Tongue (tissue), 2 donors: Measurements from ENCODE around the gene WWTR1. TPM values are rescaled to one million over a fixed set of nuclear protein-coding genes. Genes with fewer than 3 reads are reported as not detected.

Experiments
- DNase-seq: peaks from one replicate; pipeline ENCODE4 v3.0.0-alpha.2; 2015
- total RNA-seq: library from RNA; depleted of rRNA; stranded (reverse); fragments of >200 nt; gene quantifications from one replicate; pipeline ENCODE4 v1.2.3, GENCODE V29; 2014

Gene WWTR1
- total RNA-seq, 1 donor from 2014 or later = 93.9 TPM

DNA sequence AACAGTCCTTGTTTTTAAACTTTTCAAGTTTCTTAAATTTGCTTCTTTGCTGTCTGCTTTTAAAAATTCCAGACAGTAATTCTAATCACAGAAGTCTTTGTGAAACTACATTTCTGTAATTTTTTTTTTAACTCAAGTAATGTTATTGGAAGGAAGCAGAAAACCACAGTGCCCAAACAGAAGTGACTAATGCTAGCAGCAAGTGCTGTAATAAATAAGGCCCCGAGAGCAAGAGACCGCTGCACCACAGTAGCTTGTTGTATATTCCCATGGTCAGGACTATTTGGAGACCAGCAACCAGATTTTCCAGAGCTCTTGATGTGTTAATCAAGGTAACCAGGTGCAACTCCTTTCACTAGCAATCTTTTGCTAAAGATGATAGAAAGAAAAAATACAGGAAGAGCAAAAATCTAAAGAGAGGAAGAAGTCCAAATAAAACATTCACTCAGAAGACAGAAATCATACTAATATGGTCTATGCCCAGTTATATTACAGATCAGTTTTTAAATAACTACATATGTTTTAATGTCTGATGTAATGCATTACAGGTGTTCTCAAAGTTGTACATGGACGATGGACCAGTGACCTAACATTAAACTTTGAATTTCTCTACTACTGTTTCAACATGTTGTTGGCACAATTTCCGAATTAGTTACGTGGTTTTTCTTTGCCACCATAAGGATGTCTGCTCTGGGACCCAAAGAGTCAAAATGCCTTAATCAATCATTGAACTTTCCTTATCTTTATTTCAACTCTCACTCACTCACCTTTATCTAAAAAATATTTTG, 36.4 kb downstream of the WWTR1 start:
- DNase-seq = peak; percentile 31

DNA sequence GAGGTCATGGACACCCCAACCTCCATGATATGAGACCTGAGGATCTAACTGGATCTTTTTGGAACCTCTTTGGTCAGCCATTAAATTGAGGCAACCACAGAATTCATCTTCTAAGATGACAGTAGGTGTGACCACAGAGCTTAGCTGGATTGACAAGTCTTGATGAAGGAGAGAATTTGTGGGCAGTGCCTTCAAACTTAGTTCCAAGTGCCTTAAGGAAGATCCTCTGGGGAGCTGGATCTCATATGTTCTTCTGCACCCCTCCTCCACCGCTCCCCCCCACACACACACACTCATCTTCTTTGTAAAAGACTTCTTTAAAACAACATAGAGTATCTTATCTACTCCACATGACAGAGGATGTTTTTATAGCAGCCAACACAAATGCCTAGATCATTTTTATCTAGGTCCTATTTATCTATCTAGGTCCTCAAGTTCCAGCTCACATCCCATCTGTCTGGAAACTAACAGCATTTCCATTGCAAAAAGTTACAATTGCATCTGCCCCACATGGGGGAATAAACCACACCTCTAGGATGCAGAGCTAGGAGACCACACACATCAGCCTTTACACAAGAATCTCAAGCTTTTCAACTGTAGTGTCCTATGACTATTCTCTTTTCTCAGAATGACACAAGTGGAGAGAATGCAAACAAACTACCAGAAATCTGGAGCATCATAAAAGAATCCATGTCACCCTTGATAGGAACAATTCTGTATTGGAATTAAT, 37.4 kb downstream of the WWTR1 start:
- DNase-seq = no peak

DNA sequence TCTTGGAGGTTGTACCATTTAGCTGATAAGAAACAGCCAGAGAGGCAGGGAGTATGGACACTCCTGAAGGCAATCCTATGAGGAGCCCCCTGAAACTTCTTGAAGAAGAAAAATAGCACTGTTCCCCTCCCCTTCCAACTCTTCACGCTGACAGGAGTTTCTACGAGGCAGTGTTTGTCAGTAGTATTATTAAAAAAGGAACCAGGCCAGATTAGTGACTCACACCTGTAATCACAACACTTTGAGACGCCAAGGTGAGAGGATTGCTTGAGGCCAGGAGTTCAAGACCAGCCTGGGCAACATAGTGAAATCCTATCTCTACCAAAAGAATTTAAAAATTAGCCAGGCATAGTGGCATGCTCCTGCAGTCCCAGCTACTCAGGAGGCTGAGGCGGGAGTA, 38.7 kb downstream of the WWTR1 start:
- no peak for DNase-seq

DNA sequence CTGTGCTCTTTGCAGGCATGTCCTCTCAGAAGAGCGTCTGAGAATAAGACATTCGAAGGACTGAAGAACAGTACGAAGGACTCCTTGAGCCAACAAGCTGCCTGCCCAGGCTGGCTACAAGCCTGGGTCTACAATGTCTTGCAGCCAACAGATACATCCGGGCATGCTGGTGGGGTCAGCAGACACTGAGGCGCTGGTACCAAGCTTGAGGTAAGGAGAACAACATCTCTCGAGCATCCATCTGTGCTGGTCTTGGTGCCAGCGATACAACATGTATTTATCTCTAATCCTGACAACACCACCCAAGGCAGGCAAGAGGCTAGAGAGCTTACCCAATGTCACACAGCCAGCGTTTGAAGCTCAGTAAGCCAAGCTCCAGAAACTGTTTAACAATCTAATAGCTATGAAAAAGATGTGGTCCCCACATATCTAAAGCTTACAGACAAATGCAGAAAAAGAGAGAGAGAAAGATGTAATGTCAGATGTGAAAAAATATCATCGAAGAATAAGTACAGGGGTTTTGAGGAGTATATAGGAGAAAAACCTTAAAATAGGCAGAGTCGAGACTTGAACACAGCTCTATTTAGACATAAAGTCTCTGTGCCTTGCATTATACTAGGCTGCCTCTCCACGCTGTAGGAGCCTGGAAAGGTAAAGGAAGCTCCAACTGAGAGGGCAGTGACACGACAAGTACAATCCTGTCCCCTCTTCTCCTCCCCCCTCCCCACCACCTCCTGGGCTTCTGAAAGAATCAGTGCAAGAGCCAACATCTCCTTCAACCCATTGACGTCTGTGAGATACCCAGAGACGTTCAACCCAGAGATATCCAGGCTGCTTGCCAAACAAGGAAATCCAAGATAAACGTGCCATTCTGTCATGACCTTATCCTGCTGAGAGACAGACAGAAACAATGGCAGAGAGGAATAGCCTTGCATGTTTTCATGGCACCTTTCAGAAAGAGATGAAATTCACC, 39.4 kb downstream of the WWTR1 start:
- no peak for DNase-seq

DNA sequence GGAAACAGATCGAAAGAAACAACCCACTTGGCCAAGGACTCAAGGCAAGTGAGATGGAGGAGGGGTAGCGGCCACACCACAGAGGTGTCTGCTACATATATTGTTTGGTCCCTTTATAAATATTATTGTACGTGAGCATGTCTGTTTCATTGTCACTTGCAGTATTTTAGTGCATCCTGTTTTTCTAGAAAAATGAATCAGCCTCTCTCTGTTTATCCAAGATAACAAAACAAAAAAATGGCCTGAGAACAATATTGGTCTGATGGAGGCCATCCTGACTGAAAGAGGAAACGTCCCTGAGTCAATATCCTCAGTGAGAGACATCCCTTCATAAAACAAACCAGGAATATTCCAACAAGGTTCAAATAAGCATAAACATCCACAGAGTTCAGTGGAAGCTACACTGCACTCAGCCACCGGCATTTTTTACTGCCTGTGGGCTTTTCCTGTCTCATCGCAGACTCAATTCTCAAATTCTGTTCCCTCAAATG, 42.0 kb downstream of the WWTR1 start:
- DNase-seq = no peak

DNA sequence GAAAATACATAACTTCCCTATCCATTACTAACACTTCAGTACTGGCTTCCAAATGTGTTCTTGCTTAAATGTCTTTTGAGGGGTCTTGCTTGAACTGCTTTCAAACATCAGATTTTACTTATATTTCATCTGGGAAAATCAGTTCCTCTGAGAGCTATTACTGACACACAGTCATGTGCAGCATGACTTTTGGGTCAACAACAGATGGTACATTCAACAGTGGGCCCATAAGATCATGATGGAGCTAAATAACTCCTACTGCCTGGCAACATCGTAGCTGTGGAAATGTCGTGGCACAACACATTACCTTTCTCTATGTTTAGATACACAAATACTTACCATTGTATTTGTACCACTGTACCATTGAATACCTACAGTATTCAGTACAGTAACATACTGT, 43.8 kb downstream of the WWTR1 start:
- no peak for DNase-seq

DNA sequence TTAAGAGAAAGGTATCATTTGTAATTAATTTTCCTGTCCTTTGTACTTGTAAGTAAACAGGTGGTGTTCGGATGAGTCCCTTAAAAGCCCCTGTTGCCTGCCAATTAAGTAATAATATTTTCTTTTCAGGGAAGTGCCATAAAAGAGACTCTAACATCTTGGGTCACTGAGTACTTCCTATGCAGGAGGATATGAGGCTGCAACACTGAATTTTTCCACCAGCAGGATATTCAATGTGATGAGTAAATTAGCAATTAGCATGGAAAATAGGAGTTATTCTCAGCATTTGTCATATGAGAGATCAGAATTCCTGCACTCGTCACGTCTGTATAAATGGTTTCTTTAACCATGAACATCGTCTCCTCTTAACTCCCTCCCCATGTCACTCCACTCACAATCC, 45.4 kb downstream of the WWTR1 start:
- DNase-seq = no peak

DNA sequence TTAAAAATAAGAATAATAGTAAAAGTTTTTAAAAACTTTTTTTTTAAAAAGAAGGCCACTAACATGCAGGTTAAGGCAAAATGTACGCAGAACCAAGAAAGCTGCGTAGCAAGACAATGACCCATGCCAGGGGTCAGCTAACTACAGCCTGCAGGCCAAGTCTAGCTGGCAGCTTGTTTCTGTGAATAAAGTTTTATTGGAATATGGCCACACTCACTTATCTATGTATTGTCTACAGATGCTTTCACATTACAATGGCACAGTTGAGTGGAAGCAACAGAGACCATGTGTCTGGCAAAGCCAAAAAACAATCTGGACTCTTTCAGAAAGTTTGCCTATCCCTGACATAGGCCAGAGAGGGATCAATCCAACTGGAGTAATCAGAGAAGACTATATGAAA, 46.7 kb downstream of the WWTR1 start:
- DNase-seq = no peak

DNA sequence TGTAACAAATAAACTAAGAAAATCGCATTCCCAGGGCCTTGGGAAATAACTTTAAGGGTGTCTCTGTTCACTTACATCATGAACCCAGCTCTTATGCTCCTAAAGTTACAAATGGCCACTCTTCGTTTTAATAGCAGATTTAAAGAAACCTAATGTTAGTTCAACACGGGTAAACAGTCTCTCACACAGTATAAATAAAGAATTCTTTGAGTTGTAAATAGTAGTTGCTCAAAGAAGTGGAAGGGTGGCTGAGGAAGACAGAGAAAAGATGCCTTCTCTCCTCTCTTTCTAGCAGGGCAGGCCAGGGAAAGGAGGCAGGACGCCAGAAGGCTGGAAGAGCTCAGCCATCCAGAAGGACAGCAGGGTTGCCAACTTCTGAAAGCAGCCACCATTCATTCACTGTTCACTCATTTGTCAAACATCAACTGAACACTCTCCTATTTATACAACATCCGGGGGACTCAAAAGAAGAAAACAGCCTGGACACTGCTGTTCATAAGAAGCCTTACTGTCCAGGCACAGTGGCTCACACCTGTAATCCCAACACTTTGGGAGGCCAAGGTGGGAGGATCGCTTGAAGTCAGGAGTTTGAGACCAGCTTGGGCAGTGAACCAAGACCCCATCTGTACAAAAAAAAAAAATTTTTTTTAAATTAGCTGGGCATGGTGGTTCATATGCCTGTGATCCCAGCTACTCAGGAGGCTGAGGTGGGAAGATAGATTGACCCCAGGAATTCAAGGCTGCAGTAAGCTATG, 47.3 kb downstream of the WWTR1 start:
- DNase-seq = peak; percentile 51

DNA sequence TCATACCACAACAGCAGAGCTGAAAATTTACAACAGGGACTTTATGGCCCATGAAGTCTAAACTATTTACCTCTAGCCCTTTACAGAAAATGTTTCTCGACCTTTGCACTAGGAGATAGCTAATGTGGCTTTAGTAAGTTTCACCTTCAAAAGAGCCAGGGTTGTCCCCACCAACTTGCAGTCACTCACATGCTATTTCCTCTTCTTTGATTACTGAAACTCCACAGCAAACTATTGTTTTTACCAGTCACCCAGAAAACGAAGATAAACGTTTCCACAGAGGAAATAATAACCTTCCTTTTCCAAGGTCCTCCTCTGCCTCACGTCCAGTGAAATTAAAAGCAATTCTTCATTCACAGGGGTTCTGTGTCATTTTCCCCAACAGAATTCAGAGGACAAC, 48.2 kb downstream of the WWTR1 start:
- no peak for DNase-seq

DNA sequence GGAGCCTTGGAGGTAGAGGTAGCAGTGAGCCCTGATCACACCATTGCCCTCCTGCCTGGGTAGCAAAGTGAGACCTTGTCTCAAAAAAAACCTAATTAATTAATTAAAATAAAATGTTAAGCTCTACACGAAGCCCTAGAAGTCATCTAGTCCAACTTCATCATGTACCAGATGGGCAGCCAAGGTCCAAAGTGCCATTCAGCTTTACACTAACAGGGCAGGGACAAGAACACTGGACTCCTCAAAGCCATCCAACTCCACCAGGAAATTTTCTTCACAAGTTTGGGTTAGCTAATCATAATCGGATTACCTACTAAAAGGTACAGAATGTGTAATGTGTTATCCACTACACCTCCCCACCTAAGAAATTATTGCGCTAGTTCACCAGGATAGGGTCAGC, 48.8 kb downstream of the WWTR1 start:
- no peak for DNase-seq

DNA sequence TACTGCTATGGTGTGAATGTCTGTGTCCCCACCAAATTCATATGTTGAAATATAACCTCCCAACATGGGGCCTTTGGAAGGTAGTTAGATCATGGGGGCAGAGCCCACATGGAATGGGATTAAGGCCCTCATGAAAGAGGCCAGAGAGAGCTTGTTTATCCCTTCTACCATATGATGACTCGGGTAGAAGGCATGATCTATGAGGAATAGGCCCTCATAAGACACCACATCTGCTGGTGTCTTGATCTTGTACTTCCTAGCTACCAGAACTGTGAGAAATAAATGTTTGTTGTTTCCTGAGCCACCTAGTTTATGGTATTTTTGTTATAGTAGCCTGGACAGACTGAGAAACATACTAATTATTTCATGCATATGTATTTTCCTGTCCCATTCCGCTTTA, 51.9 kb downstream of the WWTR1 start:
- DNase-seq = no peak

DNA sequence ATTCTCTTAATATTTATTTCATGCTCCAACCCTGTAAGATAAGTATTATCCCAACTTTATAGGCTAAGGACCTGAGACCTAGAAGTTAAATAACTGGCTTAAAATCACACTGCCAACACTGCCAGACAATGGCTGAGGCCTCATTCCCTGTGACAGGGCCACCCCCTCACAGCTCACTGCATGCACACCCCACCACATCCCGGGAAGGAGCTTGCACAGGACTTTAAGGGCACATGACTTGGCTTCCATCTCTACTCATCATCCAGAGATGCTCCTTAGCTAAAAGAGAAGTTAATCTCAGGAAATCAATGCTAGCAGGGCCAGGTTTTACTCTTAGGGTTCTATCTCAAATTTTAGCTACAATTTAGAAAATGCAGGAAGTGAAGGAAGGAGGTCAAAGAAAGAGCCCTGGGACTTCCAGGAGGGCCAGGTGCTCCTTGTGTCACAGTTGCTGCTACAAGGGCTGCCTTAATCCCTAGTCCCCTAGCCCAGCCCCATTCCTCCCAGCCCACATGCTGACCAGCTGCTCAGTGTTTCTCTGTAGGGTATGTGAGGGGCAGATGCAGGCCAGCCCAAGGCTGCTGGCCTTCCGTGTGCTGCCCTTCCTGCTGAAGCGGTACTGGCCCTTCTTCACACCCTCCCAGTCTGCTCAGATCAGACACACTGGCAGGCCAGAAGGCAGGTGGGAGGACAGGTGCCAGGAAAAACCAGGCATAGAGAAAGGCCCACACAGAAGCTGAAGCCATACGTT, 53.5 kb downstream of the WWTR1 start:
- peak; percentile 70 for DNase-seq

DNA sequence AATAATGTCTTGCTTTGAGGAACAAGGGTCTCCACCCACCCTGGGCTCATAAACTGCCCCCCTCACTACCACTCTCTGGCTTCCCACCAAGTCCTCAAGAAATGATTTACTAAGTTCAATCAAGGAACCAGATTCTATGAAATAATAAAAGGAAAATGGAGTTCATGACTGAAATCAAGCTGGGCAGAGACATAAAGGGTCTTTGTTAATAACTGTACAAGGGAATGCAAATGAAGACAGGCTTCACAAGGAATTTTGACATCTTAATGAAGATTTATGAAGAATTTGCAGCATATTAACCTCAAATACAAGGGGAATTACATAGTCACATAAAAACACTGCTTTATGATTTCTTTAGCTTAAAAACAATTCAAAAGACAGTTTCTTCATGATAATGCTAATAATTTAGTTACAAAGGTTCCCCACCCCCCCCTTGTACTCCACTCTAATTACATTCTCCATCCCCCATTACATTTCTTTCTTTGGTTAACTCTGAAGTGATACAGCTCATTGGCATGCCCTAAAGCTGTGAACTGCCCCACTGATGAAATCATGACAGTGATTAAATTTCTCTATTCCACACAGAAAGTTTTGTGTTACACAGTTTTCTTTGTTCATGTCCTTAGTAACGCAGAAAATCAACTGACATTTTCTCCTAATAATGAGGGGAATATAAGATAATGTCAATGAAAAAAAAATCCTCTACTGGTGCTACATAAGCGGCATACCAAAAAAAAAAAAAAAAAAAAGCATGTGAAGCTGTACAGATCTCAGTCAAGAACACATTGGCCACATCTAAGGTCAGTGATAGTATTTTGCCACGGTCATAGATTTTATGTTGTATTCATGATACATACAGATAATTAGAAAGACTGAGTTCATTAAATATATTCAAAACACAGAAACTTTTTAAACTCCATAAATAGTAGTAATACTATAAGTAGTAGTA, 54.4 kb downstream of the WWTR1 start:
- no peak for DNase-seq

DNA sequence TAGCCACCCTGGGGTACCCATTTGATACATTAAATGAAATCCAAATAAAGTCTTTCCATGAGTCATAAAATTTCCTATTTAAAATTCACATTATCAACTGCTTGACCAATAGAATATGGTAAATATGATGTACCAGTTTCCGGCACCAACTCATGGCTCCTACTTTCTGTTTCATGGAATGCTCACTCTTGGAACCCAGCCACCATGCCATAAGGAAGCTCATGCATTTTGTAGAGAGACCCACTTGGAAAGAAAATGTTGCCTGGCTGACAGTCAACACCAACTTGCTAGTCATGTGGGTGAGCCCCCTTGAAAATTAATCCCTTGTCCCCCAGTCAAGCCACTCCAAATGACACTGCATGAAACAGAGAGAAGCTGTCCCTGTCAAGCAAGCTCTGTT, 57.2 kb downstream of the WWTR1 start:
- DNase-seq = peak; percentile 79

DNA sequence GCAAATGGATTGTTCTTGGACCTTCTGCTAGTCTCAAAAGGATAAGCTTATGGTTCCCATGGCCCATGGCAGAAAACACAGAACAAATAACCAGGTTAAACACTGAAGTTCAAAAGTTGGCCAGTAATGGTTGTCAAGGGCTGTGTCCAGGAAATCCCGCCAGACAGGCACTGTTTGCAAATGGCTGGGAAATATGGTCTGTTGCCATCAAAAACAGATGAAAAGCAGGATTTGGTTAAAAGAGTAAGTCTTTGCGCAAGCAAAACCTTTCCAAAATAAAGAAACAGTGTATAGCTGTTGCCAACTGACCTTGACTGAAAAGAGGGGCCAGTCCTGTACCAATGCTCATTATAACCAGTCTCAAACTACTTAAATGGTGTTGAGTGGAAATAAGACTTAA, 58.6 kb downstream of the WWTR1 start:
- peak; percentile 63 for DNase-seq

DNA sequence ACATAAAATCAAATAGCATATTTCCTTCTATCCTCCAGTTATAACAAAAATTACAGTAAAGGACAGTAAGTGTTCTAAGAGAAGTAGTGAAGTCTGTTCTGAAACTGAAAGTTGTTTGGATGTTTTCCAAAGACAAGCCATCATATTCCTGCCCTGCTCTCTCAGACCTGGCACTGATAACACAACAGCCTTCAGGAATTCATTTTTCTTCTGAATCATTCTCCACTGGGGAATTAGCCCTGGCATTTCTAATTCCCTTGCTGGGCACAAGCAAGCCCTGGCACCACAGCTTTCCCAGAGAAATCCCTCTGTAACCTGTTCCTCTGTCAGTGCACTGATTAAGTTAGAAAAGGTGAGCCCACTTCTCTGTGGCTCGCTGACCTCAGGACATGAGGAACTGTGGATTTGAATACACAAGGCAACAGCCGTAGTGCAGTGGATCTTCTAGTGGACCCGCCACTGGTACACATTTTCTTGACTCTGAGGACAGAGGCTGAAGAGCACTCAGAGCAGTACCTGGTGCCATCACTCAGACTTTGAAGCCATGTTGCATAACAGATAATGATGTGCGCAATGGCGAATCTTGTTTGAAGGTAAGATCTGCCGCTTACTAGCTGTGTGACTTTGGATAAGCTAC, 61.6 kb downstream of the WWTR1 start:
- DNase-seq = no peak

DNA sequence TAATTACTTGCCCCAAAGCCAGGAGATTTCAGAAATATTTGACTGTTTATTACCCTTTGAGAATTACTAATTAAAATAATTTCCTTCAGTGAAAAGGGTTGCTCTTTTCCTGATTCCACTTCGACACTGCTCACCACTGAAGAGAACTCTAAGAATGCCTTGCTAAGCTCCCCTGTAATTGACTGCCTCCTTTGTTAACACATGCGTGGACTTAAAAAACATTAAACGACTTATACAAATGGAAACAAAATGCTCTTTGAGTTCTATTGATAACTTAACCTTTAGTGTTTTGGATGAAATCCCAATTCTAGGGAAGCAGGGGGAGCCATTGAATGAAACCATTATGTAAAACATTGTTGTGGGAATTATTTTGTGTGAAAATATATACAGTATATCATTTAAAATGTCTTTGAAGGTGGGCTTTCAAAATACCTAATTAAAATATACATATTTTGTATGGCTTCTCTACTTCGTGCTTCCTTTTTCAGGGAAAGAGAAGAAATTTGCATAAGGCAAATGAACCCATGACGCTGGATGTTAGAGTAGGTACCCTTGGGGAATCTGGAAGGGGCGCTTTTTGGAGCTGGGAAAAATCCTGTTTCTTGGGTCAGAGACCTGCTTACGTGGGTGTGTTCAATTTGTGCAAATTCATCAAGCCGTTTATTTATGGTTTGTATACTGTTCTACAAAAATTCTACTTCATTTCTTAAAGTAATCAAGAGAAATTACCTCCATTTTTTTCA, 64.2 kb downstream of the WWTR1 start:
- DNase-seq = no peak
